Ascending aorta (tissue), 2 donors: ENCODE data around the gene DNAJC4. TPM values are rescaled to one million over a fixed set of nuclear protein-coding genes. Genes with fewer than 3 reads are reported as not detected.
A peak's percentile ranks its signal among the peaks of the same experiment; 100 is the strongest.

Experiments used
- DNase-seq, 2 donors: peaks; one replicate each; pipeline ENCODE4 v3.0.0-alpha.2; 2019; ENCODE audit warnings: low spot score in 2 of 2
- H3K27ac ChIP-seq, 2 donors: fragments of 200-600 bp; sonication (generic); one replicate each; pipeline ENCODE4 v1.5.1; 2016 to 2017; ENCODE audit warnings: mild to moderate bottlenecking in 1 of 2
- H3K27me3 ChIP-seq: fragments of 200-600 bp; sonication (generic); one replicate; pipeline ENCODE4 v1.5.1; 2017
- H3K36me3 ChIP-seq, 2 donors: fragments of 200-600 bp; sonication (generic); one replicate each; pipeline ENCODE4 v1.5.1; 2016
- H3K4me1 ChIP-seq, 2 donors: fragments of 200-600 bp; sonication (generic); one replicate each; pipeline ENCODE4 v1.5.1; 2016 to 2017; ENCODE audit warnings: mild to moderate bottlenecking in 1 of 2
- H3K4me3 ChIP-seq, 2 donors: fragments of 200-600 bp; sonication (generic); one replicate each; pipeline ENCODE4 v1.5.1; 2016 to 2017; ENCODE audit warnings: mild to moderate bottlenecking in 1 of 2
- H3K9me3 ChIP-seq, 2 donors: fragments of 200-600 bp; sonication (generic); one replicate each; pipeline ENCODE4 v1.5.1; 2016
- intact Hi-C: fragments of 100-400 bp; cut with DNase I; formaldehyde crosslinking; loops from one replicate; pipeline ENCODE4 v1.15.1; 2023
- total RNA-seq: library from RNA; depleted of rRNA; stranded (reverse); fragments of >200 nt; gene quantifications from one replicate; pipeline ENCODE4 v1.1.0, GENCODE V29; 2016
- TF ChIP-seq, protein P1 (sequence below), 3 experiments: fragments of 200-600 bp in 2 of 3; fragments of 450-650 bp in 1 of 3; sonication (generic) in 2 of 3; IDR thresholded peaks; one replicate each; pipeline ENCODE4 v1.5.1; 2016 to 2019; ENCODE audit warnings: antibody characterized with exemption in 3 of 3, mild to moderate bottlenecking in 1 of 3, moderate library complexity in 1 of 3

Gene DNAJC4
- total RNA-seq, 1 donor from 2014 or later = 43.1 TPM

DNA sequence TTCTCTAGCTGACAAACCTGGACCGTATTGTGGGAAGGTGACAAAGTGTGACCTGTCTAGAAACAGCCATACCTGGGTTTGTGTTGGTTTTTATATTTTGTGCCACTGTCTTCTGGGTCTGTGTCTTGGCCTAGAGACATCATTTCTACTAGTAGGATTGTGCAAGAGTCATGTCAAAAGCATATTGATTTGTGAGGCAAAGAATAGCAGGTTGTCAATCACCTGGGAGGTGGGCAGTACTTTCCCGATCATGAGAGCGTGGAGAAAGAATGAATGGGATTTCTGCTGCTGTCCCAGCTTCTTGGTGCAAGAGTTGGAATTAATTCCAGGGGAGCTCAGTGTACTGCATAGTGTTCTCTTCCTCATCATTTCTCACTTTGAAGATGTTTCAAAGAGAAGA, 28.8 kb upstream of the DNAJC4 start:
- no peaks in the 10 kb centered on the region for H3K9me3 ChIP-seq
- peaks cover 76 to 81% of the 10 kb centered on the region in 2 donors for H3K36me3 ChIP-seq
- no peak for DNase-seq
- TF ChIP-seq, protein P1, sequence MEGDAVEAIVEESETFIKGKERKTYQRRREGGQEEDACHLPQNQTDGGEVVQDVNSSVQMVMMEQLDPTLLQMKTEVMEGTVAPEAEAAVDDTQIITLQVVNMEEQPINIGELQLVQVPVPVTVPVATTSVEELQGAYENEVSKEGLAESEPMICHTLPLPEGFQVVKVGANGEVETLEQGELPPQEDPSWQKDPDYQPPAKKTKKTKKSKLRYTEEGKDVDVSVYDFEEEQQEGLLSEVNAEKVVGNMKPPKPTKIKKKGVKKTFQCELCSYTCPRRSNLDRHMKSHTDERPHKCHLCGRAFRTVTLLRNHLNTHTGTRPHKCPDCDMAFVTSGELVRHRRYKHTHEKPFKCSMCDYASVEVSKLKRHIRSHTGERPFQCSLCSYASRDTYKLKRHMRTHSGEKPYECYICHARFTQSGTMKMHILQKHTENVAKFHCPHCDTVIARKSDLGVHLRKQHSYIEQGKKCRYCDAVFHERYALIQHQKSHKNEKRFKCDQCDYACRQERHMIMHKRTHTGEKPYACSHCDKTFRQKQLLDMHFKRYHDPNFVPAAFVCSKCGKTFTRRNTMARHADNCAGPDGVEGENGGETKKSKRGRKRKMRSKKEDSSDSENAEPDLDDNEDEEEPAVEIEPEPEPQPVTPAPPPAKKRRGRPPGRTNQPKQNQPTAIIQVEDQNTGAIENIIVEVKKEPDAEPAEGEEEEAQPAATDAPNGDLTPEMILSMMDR (IDR thresholded peaks at IDR 0.05) = no peak
- no peaks in the 10 kb centered on the region for H3K27me3 ChIP-seq
- no peaks in the 10 kb centered on the region for H3K4me1 ChIP-seq
- H3K4me3 ChIP-seq = no peak overlapping the region
- intact Hi-C loops = no loop called here
- no peak overlapping the region for H3K27ac ChIP-seq

DNA sequence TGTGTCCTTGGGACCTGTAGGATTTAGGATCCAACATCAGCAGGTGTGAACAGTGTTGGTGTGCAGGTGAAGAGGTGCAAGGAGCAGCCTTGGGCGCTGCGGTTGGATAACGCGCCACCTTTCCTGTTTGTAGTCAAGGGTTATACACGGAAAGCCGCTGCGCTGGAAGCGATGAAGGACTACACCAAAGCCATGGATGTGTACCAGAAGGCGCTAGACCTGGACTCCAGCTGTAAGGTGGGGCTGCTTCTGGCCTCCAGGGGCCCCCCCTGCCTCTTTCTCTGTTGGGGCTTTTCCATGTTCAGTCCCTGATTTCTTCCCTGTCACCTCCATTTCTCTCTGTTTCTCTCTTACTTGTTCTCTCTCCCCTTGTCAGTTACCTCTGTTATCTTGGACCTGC, 27.4 kb upstream of the DNAJC4 start:
- Histone ChIP-seq H3K27me3 (no peaks in the 10 kb centered on the region), H3K27ac (no peak overlapping the region), H3K4me3 (no peak overlapping the region), H3K36me3 (peaks cover 67% of the 10 kb centered on the region in 2 donors), H3K4me1 (no peaks in the 10 kb centered on the region), H3K9me3 (no peaks in the 10 kb centered on the region)
- DNase-seq = no peak
- intact Hi-C loops = no loop called here
- TF ChIP-seq, protein P1 (IDR thresholded peaks at IDR 0.05) = no peak

DNA sequence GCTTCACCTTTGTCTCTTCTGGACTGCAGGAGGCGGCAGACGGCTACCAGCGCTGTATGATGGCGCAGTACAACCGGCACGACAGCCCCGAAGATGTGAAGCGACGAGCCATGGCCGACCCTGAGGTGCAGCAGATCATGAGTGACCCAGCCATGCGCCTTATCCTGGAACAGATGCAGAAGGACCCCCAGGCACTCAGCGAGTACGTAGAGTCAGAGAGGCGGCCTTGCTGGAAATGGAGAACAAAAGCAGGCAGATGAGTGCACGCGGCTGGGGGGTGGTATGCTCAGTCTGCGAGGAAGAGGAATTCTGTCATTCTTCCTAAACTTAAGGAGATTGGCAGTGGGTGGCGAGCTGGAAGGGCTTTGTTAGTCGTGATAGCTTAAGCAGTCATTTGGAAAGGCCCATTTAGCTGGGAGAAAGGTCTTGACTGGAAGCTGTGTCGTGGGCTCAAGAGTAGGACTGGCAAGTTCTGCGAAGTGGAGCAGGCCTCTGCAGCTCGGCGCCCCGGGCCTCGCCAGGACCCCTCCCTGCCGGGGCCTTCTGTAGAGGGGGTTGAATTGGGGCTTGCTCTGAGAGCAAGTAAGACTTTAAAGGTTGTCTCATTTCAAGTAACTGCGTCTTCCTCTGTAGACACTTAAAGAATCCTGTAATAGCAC, 26.8 kb upstream of the DNAJC4 start:
- Histone ChIP-seq H3K4me1 (no peaks in the 10 kb centered on the region), H3K27me3 (no peaks in the 10 kb centered on the region), H3K4me3 (no peak overlapping the region), H3K36me3 (peaks cover 61% of the 10 kb centered on the region in 2 donors), H3K27ac (no peak overlapping the region), H3K9me3 (no peaks in the 10 kb centered on the region)
- intact Hi-C loops = loop anchor here (1.0 kb wide), 1 partner anchor 101 kb away; no protein-coding TSS in a partner anchor
- TF ChIP-seq, protein P1 (IDR thresholded peaks at IDR 0.05) = no peak
- no peak for DNase-seq

DNA sequence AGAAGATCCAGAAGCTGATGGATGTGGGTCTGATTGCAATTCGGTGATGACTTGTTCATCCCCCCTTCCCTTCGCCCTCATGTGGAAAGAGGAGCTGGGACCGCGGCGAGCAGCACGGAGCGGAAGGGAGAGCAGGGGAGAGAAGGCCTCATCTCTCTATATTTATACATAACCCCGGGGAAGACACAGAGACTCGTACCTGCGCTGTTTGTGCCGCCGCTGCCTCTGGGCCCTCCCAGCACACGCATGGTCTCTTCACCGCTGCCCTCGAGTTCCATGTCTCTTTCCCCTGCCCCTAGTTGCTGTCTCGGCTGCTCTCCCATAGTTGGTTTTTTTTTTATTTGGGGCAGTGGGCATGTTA, 26.3 kb upstream of the DNAJC4 start:
- TF ChIP-seq, protein P1 (IDR thresholded peaks at IDR 0.05) = no peak
- H3K4me1 ChIP-seq = no peaks in the 10 kb centered on the region
- DNase-seq = no peak
- H3K27me3 ChIP-seq = no peaks in the 10 kb centered on the region
- no peak overlapping the region for H3K27ac ChIP-seq
- H3K9me3 ChIP-seq = no peaks in the 10 kb centered on the region
- peaks cover 56% of the 10 kb centered on the region in 2 donors for H3K36me3 ChIP-seq
- intact Hi-C loops = loop anchor here (1.0 kb wide), 1 partner anchor 100 kb away; no protein-coding TSS in a partner anchor
- no peak overlapping the region for H3K4me3 ChIP-seq

DNA sequence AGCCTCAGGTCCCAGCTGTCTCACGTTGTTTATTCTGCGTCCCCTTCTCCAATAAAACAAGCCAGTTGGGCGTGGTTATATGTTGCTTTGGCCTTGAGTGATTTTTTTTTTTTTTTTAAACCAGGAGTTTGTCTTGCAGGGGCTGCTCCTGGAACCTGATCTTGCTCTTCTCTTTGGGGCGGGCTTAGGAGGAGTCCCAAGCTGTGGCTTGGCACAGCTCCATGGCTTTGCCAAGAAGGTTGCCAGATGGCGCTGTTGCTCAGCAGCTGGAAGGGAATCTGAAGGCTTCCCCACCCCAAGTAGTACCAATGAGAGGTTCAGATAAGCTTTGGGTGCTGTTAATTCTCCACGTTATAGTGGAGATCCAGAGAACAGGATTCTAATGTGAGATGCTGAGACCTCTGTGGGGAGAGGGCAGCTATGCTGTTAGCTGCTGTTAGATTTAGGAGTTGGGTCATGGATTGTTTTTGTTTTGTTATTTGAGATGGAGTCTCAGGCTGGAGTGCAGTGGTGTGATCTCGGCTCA, 25.8 kb upstream of the DNAJC4 start:
- intact Hi-C loops = loop anchor here (1.0 kb wide), 1 partner anchor 100 kb away; no protein-coding TSS in a partner anchor
- H3K4me1 ChIP-seq = no peaks in the 10 kb centered on the region
- DNase-seq = peak; percentile 44 to 91
- TF ChIP-seq, protein P1 (IDR thresholded peaks at IDR 0.05) = peak; percentile 72 to 82 (median 79)
- H3K36me3 ChIP-seq = peaks cover 53 to 55% of the 10 kb centered on the region in 2 donors
- no peak overlapping the region for H3K27ac ChIP-seq
- no peak overlapping the region for H3K4me3 ChIP-seq
- no peaks in the 10 kb centered on the region for H3K9me3 ChIP-seq
- H3K27me3 ChIP-seq = no peaks in the 10 kb centered on the region
